CD4-positive, alpha-beta T cell treated with Interleukin-15 for 4 hours (primary cell): ENCODE results near the gene PHC3.

Experiments
- DNase-seq: peaks from one replicate; pipeline ENCODE4 v3.0.0-alpha.2; 2020; ENCODE audit warnings: low spot score

PHC3 gene

GRCh38 chr3:170077361-170077760 is 104.2 kb downstream of the PHC3 start:
- no peak for DNase-seq

- DNase-seq = no peak
Observed at GRCh38 chr3:170076715-170077238, 104.8 kb downstream of the PHC3 start.

- DNase-seq = no peak
Observed at GRCh38 chr3:170075441-170076091, 106.0 kb downstream of the PHC3 start.

GRCh38 chr3:170064108-170064507 is 117.4 kb downstream of the PHC3 start:
- DNase-seq = no peak

- DNase-seq = no peak
Observed at GRCh38 chr3:170063691-170064090, 117.8 kb downstream of the PHC3 start.

DNA sequence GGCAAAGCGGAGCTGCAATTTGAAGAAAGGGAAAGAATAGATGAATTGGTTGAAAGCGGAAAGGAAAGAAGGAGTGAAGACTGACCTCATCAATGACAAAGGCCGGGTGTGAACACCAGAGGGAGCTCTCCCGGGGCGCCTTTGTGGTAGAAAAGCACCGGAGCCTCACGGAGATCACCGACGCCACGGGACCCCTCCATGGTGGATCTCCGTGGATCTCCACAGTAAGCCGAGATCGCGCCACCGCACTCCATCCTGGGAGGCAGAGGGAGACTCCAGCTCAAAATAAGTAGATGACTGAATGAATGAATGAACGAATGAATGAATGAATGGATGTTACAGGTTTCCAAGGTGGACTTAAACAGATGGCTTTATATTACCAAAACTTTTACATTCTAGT is 118.8 kb downstream of the PHC3 start:
- no peak for DNase-seq

- DNase-seq = no peak
Observed at GRCh38 chr3:170062068-170062467, 119.5 kb downstream of the PHC3 start.

DNA sequence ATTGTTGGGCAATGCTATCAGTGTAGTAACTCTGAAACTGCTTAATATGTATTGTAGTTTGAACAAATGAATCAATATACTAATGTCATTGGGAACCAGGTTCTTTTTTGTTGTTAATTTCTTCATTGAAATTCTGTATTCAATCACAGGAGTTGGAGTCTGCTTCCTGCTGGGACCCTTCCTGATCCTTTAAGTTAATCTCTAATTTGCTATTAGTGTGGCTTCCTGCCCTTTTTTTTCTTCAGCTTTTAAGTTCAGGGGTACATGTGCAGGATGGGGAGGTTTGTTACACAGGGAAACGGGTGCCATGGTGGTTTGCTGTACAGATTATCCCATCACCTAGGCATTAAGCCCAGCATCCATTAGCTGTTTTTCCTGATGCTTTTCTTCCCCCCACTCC is 122.1 kb downstream of the PHC3 start:
- DNase-seq = no peak

- DNase-seq = no peak
Observed at GRCh38 chr3:170058127-170058526, 123.4 kb downstream of the PHC3 start.

DNA sequence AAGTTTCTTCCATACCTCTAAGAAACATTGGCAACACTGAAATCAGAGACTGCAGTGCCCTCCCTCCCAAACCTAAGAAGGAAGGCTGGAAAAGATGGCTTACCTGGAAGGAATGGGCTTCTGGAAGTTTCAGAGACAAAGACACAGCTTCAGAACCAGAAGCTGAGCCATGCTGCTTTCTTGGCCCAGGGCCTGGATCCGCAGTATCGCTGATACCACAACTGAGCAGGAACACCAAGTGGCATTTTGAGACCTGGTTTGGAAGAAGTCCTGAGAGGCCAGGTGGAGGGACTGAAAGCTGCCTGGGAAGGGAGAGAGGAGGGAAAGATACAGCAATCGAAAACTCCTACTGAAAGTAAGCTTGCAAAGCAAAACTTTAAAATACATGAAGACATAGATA is 124.0 kb downstream of the PHC3 start:
- no peak for DNase-seq

DNA sequence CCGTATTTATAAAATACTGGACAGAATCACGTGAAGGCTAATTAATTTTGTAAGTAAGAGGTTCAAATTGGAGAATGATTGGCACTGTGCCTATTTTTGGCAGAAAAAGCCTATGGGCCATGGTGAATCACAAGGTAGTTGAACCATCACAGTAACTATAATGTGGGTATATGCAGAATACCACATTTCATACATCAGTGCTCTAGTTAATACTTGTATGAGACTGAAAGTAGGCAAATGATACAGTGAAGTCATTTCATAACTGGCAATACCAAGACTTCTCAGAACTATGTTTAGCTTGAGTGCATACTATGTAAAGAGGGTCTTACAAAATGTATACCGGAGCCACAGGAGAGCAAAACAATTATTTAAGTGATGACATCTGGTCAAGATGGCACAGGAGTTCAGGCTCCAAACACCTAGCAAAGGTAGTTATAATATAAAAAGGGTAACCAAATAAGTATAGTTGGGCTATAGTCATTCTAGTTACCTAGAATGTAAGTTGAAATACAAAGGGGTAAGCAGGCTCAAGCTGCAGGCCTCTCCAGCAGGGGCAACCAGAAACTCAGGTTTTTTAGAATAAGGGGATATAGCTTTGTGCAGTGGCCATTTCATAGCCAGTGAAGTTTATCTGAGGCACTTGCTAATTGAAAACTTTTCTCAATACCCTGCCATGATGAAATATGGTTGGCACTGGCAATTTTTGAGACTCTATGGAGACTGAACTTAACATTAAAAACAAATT is 124.7 kb downstream of the PHC3 start:
- no peak for DNase-seq

GRCh38 chr3:170055209-170055608 is 126.3 kb downstream of the PHC3 start:
- no peak for DNase-seq

DNA sequence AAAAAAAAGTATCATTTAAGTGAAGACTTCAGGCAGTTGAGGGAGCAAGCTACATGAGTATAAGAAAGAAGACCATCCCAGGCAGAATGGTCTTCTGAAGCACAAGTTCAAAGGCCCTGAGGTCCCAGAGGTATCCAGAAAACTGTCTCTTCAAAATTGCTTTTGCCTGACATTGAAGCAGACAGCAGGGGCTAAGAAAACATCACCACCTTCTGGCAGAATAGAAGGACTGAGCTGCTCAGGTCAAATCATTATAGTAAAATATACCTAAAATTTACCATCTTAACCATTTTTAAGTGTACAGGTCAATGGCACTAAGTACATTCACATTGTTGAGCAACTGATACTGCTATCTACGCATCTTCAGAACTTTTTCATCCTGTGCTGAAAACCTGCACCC is 127.3 kb downstream of the PHC3 start:
- DNase-seq = no peak

- DNase-seq = no peak
Observed at GRCh38 chr3:170052398-170052797, 129.1 kb downstream of the PHC3 start.

GRCh38 chr3:170050753-170051152 is 130.8 kb downstream of the PHC3 start:
- DNase-seq = no peak

DNA sequence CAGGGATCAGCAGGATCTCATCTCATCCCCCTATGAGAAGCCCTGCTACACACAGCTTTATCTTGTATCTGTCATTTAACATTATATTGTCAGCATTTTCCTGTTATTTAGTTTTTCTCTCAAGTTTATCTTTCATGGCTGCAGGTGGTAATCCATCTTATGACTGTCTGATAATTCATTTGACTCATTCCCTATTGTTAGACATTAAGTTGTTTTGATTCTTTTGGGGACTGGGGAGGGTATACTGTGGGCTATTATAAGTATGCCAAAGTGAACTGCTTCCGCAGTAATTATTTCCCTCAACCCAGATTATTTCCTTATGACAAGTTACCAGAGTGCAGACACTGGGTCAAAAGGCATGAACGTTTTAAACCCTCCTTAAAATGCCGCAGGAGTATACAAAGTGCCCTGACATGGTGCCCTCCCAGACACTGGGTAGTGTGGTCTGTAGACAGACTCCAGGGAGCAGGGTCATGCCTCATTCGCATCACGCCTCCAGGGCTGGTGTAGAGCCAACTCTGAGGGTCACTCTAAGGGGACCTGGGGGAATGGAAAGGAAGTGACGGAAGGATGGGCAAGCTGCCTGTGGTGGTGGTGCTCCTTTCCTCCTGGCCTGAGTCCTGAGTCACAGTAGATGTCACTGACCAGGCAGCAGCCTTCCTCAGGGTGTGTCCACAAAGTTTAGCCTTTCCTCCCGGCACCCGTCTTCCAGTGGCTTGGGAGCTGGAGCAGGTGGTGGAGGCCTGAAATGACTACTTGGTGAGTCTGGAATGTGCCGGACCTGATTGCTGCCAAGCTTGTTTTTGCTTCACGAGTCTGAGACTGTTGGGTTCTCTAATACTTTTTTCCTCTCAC is 132.2 kb downstream of the PHC3 start:
- DNase-seq = no peak

DNA sequence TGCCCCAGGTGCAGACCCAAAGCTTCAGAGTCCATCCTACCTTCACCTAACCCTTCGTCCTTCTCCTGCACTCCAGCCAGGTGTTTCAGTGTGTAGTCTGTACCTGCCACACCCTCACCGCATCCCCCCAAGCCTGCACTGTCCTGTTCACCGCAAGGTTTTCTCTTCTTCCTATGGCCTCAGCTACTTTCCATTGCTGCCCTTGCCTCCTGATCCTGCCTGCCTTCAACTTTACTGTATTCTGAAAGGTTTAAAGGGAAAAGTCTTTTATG is 134.5 kb downstream of the PHC3 start:
- DNase-seq = no peak

DNA sequence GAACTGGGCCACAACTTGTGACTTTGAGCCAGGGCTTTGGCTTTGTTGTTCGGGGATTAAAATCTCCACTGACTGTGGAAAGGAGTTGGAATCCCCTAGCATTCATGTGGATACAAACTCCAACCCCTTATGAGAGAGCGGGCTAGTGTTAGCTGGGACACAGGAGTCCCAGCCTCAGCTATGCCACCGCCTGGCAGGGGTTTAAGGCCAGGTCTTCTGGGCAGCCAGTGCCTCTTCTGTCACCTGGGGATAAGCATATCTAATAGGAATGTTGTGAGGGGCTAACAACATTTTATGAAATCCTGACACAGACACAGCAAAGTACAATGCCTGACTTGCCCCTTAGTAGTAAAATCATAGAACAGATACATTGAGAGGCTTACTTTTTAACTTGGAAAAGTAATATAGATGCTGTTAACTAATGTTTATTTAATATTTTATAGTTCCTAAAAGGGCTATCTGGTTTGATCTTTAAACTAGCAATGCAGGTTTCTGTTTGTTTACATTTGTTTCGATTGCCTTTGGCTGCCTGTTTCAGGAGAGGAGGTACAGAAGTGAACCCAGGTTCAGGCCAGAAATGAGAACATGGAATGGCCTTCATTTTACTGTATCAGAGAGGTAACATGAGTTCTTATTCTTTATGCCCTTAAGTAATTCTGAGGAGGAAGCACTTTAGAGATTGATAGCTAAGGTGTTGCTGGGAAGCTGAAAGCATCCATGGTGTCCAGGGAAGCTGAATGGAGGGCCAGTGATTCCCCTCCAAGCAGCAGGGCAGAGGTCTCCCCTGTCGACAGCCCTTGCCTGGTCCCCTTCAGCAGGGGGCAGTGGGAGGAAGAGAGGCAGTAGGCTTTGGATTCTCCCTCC is 135.0 kb downstream of the PHC3 start:
- no peak for DNase-seq

GRCh38 chr3:170044795-170045244 is 136.7 kb downstream of the PHC3 start:
- no peak for DNase-seq

DNA sequence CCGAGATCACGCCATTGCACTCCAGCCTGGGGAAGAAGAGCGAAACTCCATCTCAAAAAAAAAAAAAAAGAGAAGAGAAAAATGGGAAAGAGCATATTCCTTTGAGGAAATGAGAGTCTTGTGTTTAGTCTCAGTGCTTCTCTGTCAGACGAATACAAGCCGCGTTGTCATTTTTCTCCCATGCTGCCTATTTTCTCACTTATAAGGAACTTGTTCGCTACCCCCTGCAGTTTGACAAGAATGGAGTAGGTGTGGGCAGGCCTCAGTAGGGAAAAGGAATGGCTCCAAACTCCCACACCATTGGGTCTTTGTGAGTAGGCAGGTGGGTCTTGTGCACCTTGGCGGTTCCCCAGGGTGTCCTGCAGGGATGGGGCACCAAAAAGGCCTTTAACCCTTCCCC is 137.3 kb downstream of the PHC3 start:
- DNase-seq = no peak

DNA sequence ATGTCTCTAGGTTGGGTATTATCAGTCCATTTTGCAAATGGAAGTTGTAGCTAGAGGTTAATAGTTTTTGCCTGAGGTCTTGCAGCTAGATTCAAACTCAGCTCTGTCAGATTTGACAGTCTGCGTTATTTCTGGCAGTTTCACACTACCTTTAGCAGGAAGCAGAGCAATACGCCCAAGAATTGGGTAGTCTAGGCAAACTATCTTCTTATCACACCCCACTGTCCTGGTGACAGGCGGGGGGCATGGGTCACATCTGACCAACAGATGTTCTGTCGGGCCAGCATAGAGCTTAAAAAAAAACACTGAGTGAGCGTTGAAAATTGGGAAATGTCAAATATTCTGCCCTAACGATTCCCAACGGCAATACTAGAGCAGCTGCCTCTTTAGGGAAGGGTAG is 138.0 kb downstream of the PHC3 start:
- no peak for DNase-seq

DNA sequence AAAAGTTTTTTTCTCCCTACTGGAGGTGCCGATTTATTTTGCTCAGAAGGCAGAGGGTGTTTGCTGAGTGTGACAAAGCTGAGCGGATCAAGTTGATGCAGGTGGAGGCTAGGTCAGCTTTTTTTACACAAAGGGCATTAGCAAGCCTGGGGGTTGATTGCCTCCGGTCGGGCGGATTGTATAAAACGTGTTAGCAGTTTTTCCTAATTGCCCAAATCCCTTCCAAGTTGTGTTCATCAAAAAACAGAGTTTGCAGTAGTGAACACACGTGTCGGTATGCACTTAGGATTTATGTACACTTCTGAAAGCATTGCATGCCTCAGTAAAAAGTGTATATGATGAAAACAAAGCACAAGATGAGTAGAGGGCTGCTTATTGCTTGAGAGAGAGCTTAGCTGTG is 141.1 kb downstream of the PHC3 start:
- DNase-seq = no peak
